Inflammatory macrophage treated with lipopolysaccharide for 4 hours (primary cell): ENCODE results near the gene RASA1.
A peak's percentile ranks its signal among the peaks of the same experiment; 100 is the strongest.
"Not testable (repeated sequence)": the region's sequence is repeated elsewhere in the genome, so short reads cannot be mapped to it uniquely, and the experiment has no call there.

Experiments used
- DNase-seq: peaks from one replicate; pipeline ENCODE4 v3.0.0-alpha.2; 2020

RASA1 gene

GRCh38 chr5:87267574-87268125 lies at the start of gene RASA1:
RASA1 (plus strand) TSS chr5:87267883; CDS start chr5:87268452, 569 bp downstream.
- peak; percentile 91 for DNase-seq

- DNase-seq: no peak
Measured at GRCh38 chr5:87229780-87230179, 37.9 kb upstream of the RASA1 start.

GRCh38 chr5:87231037-87231808 lies 36.5 kb upstream of the RASA1 start:
- no peak for DNase-seq

GRCh38 chr5:87233143-87233542 lies 34.5 kb upstream of the RASA1 start:
- DNase-seq: peak; percentile 74

- DNase-seq: no peak
Measured at GRCh38 chr5:87241555-87241954, 26.1 kb upstream of the RASA1 start.

GRCh38 chr5:87242242-87242641 lies 25.4 kb upstream of the RASA1 start:
- DNase-seq: peak; percentile 48

GRCh38 chr5:87243161-87243844 lies 24.4 kb upstream of the RASA1 start:
- peak; percentile 93 for DNase-seq

GRCh38 chr5:87245451-87245850 lies 22.2 kb upstream of the RASA1 start:
- no peak for DNase-seq

GRCh38 chr5:87246061-87246460 lies 21.6 kb upstream of the RASA1 start:
- DNase-seq: no peak

- DNase-seq: no peak
Measured at GRCh38 chr5:87252283-87252605, 15.4 kb upstream of the RASA1 start.

GRCh38 chr5:87254035-87254434 lies 13.6 kb upstream of the RASA1 start:
- DNase-seq: no peak

GRCh38 chr5:87258507-87258906 lies 9.2 kb upstream of the RASA1 start:
- no peak for DNase-seq

GRCh38 chr5:87260604-87261192 lies 7.0 kb upstream of the RASA1 start:
- no peak for DNase-seq

- no peak for DNase-seq
Measured at GRCh38 chr5:87263498-87263897, 4.2 kb upstream of the RASA1 start.

- no peak for DNase-seq
Measured at GRCh38 chr5:87266914-87267573, 639 bp upstream of the RASA1 start.

- DNase-seq: no peak
Measured at GRCh38 chr5:87268126-87268969, 665 bp downstream of the RASA1 start.

GRCh38 chr5:87268970-87269377 lies 1.3 kb downstream of the RASA1 start:
- no peak for DNase-seq

GRCh38 chr5:87270888-87271287 lies 3.2 kb downstream of the RASA1 start:
- DNase-seq: not testable (repeated sequence)

- DNase-seq: no peak
Measured at GRCh38 chr5:87276655-87277054, 9.0 kb downstream of the RASA1 start.

GRCh38 chr5:87277279-87277835 lies 9.7 kb downstream of the RASA1 start:
- DNase-seq: peak; percentile 24

GRCh38 chr5:87278590-87279100 lies 11.0 kb downstream of the RASA1 start:
- DNase-seq: peak; percentile 40

- no peak for DNase-seq
Measured at GRCh38 chr5:87282269-87282668, 14.6 kb downstream of the RASA1 start.
